GM23338 (cell line): ENCODE data around the gene DNAI1. TPM values are rescaled to one million over a fixed set of nuclear protein-coding genes. Genes with fewer than 3 reads are reported as not detected.

ENCODE experiments used
- ATAC-seq: fragments of 200-7000 bp; cut with Tn5 transposase; 3 replicates; pipeline ENCODE4 v1.9.1; 2020
- DNase-seq: peaks from one replicate; pipeline ENCODE4 v3.0.0-alpha.2; 2015; ENCODE audit warnings: low spot score
- H2AFZ ChIP-seq: fragments of 200-600 bp; sonication (generic); 2 replicates; pipeline ENCODE4 v1.8.0; 2016; ENCODE audit warnings: antibody characterized with exemption, mild to moderate bottlenecking, moderate library complexity
- H3F3A ChIP-seq: fragments of 200-600 bp; sonication (generic); replicated peaks from 2 replicates; pipeline ENCODE4 v1.8.0; 2017; ENCODE audit warnings: antibody characterized with exemption, mixed run types, low read depth
- H3K27ac ChIP-seq: fragments of 200-600 bp; sonication (generic); 2 replicates; pipeline ENCODE4 v1.6.1; 2016; ENCODE audit warnings: low read depth
- H3K27me3 ChIP-seq: fragments of 200-600 bp; sonication (generic); 2 replicates; pipeline ENCODE4 v1.8.0; 2016; ENCODE audit warnings: mild to moderate bottlenecking, mixed run types, moderate library complexity; ENCODE audit not compliant: insufficient read depth
- H3K36me3 ChIP-seq: fragments of 200-600 bp; sonication (generic); 2 replicates; pipeline ENCODE4 v1.8.0; 2016; ENCODE audit warnings: mild to moderate bottlenecking; ENCODE audit not compliant: insufficient read depth
- H3K4me1 ChIP-seq: fragments of 200-600 bp; sonication (generic); 2 replicates; pipeline ENCODE4 v1.8.0; 2016; ENCODE audit warnings: mild to moderate bottlenecking, moderate library complexity; ENCODE audit not compliant: insufficient read depth
- H3K4me2 ChIP-seq: fragments of 200-600 bp; sonication (generic); 2 replicates; pipeline ENCODE4 v1.7.1; 2017; ENCODE audit warnings: mixed run types
- H3K4me3 ChIP-seq: fragments of 200-600 bp; sonication (generic); 2 replicates; pipeline ENCODE4 v1.6.1; 2016; ENCODE audit warnings: mixed run types
- H3K79me2 ChIP-seq: fragments of 200-600 bp; sonication (generic); replicated peaks from 2 replicates; pipeline ENCODE4 v1.8.0; 2017; ENCODE audit warnings: mild to moderate bottlenecking; ENCODE audit not compliant: insufficient read depth
- H3K9me2 ChIP-seq: fragments of 200-600 bp; sonication (generic); 2 replicates; pipeline ENCODE4 v1.8.0; 2017; ENCODE audit not compliant: insufficient read depth
- H4K20me1 ChIP-seq: fragments of 200-600 bp; sonication (generic); replicated peaks from 2 replicates; pipeline ENCODE4 v1.8.0; 2017; ENCODE audit warnings: mild to moderate bottlenecking; ENCODE audit not compliant: insufficient read depth
- H3K27ac Mint-ChIP-seq: 2 replicates; pipeline ENCODE4 v1.8.0; 2020; ENCODE audit warnings: inconsistent platforms, mild to moderate bottlenecking, moderate library complexity, mixed read lengths
- H3K27me3 Mint-ChIP-seq: 3 replicates; pipeline ENCODE4 v1.8.0; 2022; ENCODE audit warnings: low read depth, mild to moderate bottlenecking, moderate library complexity, mixed read lengths, inconsistent platforms; ENCODE audit not compliant: insufficient read depth, poor library complexity
- H3K36me3 Mint-ChIP-seq: 3 replicates; pipeline ENCODE4 v1.8.0; 2021; ENCODE audit warnings: low read depth, mild to moderate bottlenecking, inconsistent platforms, moderate library complexity, mixed read lengths
- H3K4me1 Mint-ChIP-seq: 3 replicates; pipeline ENCODE4 v1.8.0; 2020; ENCODE audit warnings: mild to moderate bottlenecking, inconsistent platforms, mixed read lengths
- H3K4me3 Mint-ChIP-seq: 3 replicates; pipeline ENCODE4 v1.8.0; 2021; ENCODE audit warnings: moderate library complexity, mild to moderate bottlenecking, inconsistent platforms, mixed read lengths
- H3K9me3 Mint-ChIP-seq: 3 replicates; pipeline ENCODE4 v1.8.0; 2020; ENCODE audit warnings: moderate library complexity, mild to moderate bottlenecking, inconsistent platforms, mixed read lengths
- CREB1 ChIP-seq: fragments of 250-450 bp; sonication (Bioruptor Pico); IDR thresholded peaks from 2 replicates; pipeline ENCODE4 v1.5.0; 2020; ENCODE audit warnings: low read depth, mild to moderate bottlenecking, moderate library complexity
- EZH2 ChIP-seq: fragments of 200-600 bp; sonication (generic); IDR thresholded peaks from one replicate; pipeline ENCODE4 v1.8.0; 2017; ENCODE audit warnings: antibody characterized with exemption, mild to moderate bottlenecking, low read depth; ENCODE audit not compliant: unreplicated experiment
- EZH2phosphoT487 ChIP-seq: fragments of 200-600 bp; sonication (generic); IDR thresholded peaks from one replicate; pipeline ENCODE4 v1.8.1; 2018; ENCODE audit warnings: antibody characterized with exemption; ENCODE audit not compliant: unreplicated experiment
- JUNB ChIP-seq: IDR thresholded peaks from one replicate; pipeline ENCODE4 v1.6.1; 2016; ENCODE audit warnings: antibody characterized with exemption; ENCODE audit not compliant: unreplicated experiment
- NANOG ChIP-seq: IDR thresholded peaks from 2 replicates; pipeline ENCODE4 v1.6.1; 2016; ENCODE audit warnings: antibody characterized with exemption, borderline replicate concordance
- POLR2AphosphoS5 ChIP-seq: IDR thresholded peaks from 2 replicates; pipeline ENCODE4 v1.6.1; 2016; ENCODE audit warnings: antibody characterized with exemption, low read depth
- STAT1 ChIP-seq: IDR thresholded peaks from one replicate; pipeline ENCODE4 v1.6.1; 2016; ENCODE audit warnings: antibody characterized with exemption; ENCODE audit not compliant: unreplicated experiment
- ZNF114 ChIP-seq: fragments of 250-450 bp; sonication (Bioruptor Pico); IDR thresholded peaks from 2 replicates; pipeline ENCODE4 v1.5.0; 2020; ENCODE audit warnings: mild to moderate bottlenecking, moderate library complexity
- ZNF331 ChIP-seq: fragments of 250-450 bp; sonication (Bioruptor Pico); IDR thresholded peaks from 2 replicates; pipeline ENCODE4 v1.5.0; 2020; ENCODE audit warnings: low read depth, mild to moderate bottlenecking, moderate library complexity
- polyA plus RNA-seq: library from polyadenylated mRNA; unstranded; fragments of >200 nt; fragmentation: Nextera tagmentation; extraction: Ambion mirVana; gene quantifications from 2 replicates; pipeline ENCODE4 v1.2.1, GENCODE V29; 2016
- total RNA-seq: library from RNA; depleted of rRNA; stranded (reverse); fragments of >200 nt; shearing (Covaris generic); gene quantifications from 2 replicates; pipeline ENCODE4 v1.2.3, GENCODE V29; 2014
- TF ChIP-seq, protein P1 (sequence below): fragments of 250-450 bp; sonication (Bioruptor Pico); IDR thresholded peaks from 2 replicates; pipeline ENCODE4 v1.5.0; 2020; ENCODE audit warnings: mild to moderate bottlenecking, moderate library complexity
- TF ChIP-seq, protein P2 (sequence below), 2 experiments: fragments of 200-600 bp in 1 of 2; sonication (generic) in 1 of 2; conservative IDR thresholded peaks; 2 replicates each; pipeline versions ENCODE4 v1.5.1 to v1.6.1; 2016 to 2017; ENCODE audit warnings: antibody characterized with exemption in 2 of 2, low read depth in 2 of 2, mild to moderate bottlenecking in 2 of 2, moderate library complexity in 1 of 2
- TF ChIP-seq, protein P3 (sequence below): IDR thresholded peaks from 2 replicates; pipeline ENCODE4 v1.6.1; 2016; ENCODE audit warnings: antibody characterized with exemption

The DNAI1 gene
- total and polyA plus RNA-seq, 2 experiments from 2014 or later, result 1.0 to 1.1 TPM

DNA sequence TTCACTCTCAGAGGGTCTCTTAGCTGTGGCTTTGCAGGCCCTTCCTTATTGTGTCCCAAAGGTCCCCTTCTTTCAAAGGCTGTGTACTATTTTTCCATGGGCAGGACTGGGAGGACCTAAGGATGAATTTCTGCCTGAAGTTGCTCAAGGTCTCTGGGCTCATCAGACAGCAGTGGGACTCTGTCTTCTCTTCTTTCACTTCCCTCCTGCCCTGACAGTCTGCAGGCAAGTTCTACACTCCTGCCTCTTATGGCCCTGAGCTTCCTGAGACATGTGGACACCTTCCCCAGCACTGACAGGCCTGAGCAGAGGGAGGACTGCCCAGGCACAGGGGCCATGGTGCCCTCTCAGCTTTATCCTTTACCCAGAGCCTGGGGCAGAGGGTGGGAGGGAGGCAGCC, 49.4 kb downstream of the DNAI1 start (continued):
- TF ChIP-seq, protein P1, sequence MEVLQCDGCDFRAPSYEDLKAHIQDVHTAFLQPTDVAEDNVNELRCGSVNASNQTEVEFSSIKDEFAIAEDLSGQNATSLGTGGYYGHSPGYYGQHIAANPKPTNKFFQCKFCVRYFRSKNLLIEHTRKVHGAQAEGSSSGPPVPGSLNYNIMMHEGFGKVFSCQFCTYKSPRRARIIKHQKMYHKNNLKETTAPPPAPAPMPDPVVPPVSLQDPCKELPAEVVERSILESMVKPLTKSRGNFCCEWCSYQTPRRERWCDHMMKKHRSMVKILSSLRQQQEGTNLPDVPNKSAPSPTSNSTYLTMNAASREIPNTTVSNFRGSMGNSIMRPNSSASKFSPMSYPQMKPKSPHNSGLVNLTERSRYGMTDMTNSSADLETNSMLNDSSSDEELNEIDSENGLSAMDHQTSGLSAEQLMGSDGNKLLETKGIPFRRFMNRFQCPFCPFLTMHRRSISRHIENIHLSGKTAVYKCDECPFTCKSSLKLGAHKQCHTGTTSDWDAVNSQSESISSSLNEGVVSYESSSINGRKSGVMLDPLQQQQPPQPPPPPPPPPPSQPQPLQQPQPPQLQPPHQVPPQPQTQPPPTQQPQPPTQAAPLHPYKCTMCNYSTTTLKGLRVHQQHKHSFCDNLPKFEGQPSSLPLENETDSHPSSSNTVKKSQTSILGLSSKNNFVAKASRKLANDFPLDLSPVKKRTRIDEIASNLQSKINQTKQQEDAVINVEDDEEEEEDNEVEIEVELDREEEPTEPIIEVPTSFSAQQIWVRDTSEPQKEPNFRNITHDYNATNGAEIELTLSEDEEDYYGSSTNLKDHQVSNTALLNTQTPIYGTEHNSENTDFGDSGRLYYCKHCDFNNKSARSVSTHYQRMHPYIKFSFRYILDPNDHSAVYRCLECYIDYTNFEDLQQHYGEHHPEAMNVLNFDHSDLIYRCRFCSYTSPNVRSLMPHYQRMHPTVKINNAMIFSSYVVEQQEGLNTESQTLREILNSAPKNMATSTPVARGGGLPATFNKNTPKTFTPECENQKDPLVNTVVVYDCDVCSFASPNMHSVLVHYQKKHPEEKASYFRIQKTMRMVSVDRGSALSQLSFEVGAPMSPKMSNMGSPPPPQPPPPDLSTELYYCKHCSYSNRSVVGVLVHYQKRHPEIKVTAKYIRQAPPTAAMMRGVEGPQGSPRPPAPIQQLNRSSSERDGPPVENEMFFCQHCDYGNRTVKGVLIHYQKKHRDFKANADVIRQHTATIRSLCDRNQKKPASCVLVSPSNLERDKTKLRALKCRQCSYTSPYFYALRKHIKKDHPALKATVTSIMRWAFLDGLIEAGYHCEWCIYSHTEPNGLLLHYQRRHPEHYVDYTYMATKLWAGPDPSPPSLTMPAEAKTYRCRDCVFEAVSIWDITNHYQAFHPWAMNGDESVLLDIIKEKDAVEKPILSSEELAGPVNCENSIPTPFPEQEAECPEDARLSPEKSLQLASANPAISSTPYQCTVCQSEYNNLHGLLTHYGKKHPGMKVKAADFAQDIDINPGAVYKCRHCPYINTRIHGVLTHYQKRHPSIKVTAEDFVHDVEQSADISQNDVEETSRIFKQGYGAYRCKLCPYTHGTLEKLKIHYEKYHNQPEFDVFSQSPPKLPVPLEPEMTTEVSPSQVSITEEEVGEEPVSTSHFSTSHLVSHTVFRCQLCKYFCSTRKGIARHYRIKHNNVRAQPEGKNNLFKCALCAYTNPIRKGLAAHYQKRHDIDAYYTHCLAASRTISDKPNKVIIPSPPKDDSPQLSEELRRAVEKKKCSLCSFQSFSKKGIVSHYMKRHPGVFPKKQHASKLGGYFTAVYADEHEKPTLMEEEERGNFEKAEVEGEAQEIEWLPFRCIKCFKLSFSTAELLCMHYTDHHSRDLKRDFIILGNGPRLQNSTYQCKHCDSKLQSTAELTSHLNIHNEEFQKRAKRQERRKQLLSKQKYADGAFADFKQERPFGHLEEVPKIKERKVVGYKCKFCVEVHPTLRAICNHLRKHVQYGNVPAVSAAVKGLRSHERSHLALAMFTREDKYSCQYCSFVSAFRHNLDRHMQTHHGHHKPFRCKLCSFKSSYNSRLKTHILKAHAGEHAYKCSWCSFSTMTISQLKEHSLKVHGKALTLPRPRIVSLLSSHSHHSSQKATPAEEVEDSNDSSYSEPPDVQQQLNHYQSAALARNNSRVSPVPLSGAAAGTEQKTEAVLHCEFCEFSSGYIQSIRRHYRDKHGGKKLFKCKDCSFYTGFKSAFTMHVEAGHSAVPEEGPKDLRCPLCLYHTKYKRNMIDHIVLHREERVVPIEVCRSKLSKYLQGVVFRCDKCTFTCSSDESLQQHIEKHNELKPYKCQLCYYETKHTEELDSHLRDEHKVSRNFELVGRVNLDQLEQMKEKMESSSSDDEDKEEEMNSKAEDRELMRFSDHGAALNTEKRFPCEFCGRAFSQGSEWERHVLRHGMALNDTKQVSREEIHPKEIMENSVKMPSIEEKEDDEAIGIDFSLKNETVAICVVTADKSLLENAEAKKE, result no peak
- no peak for TF ChIP-seq ZNF114
- no peak for TF ChIP-seq STAT1

DNA sequence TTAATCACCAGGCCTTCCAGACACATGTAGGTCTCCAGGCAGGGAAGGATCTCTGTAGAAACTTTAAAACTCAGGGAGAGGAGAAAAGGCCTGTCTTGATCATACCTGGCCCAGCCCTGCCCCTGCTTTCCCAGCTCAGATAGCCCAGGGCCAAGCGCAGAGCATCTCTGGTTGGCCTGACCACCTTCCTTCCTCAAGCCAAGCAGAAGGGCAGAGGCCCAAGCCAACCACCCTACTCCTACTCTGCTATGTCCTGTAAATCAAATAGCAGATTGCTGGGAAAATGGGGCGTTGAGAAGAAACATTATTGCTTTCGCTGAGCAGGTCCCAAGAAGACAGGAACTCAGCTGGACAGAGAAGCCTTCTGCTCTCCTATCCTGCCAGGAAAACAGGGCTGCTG, 49.9 kb downstream of the DNAI1 start:
- Histone ChIP-seq H3K27me3 (no peaks in the 10 kb centered on the region), H3K4me3 (no peak overlapping the region), H3K79me2 (no peaks in the 10 kb centered on the region), H4K20me1 (no peaks in the 10 kb centered on the region), H3K27ac (no peak overlapping the region), H3F3A (no peaks in the 10 kb centered on the region; the same call in 1 of the 2 replicates), H3K4me1 (peaks cover 32% of the 10 kb centered on the region), H2AFZ (no peak overlapping the region), H3K4me2 (no peak overlapping the region), H3K36me3 (no peaks in the 10 kb centered on the region), H3K9me2 (0 out of 2 replicates have a peak, but pooled peaks cover 4% of the 10 kb centered on the region)
- Mint-ChIP-seq H3K9me3 (no peaks in the 10 kb centered on the region; the same call in 2 of the 3 replicates), H3K27ac (no peak overlapping the region), H3K4me3 (no peak overlapping the region), H3K4me1 (peaks cover 43% of the 10 kb centered on the region), H3K27me3 (no peaks in the 10 kb centered on the region), H3K36me3 (no peaks in the 10 kb centered on the region)
- DNase-seq, result no peak
- no peak for ATAC-seq
- no peak for TF ChIP-seq CREB1 (CRISPR knock-in tag)

DNA sequence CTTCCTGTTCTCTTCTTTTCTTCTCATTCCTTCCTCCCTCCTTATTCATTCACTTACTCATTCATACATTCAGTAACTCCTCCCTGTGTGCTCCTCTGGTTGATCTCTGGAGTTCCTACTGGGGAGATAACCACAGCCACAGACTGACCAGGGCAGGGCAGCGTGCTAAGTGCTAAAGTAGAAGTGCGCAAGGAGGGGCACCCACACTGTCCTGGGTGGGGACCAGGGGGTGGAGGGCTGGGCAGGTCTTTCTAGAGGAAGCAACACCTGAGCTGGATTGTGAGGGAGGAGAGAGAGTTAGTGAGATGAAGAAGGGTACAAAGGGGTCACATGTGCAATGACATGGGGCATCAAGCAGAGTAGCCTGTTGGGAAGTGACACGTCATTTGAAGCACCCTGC, 50.3 kb downstream of the DNAI1 start:
- Histone ChIP-seq H3K4me2 (no peak overlapping the region), H4K20me1 (no peaks in the 10 kb centered on the region), H3K9me2 (0 out of 2 replicates have a peak, but pooled peaks cover 4% of the 10 kb centered on the region), H3K79me2 (no peaks in the 10 kb centered on the region), H2AFZ (no peak overlapping the region), H3K4me1 (peaks cover 37% of the 10 kb centered on the region), H3K27ac (no peak overlapping the region), H3K27me3 (no peaks in the 10 kb centered on the region), H3K36me3 (no peaks in the 10 kb centered on the region), H3K4me3 (no peak overlapping the region), H3F3A (no peaks in the 10 kb centered on the region; the same call in 1 of the 2 replicates)
- no peak for DNase-seq
- H3K4me1 Mint-ChIP-seq, result peaks cover 48% of the 10 kb centered on the region
- H3K9me3 Mint-ChIP-seq, result no peaks in the 10 kb centered on the region; the same call in 2 of the 3 replicates
- H3K4me3 Mint-ChIP-seq, result no peak overlapping the region
- no peaks in the 10 kb centered on the region for H3K36me3 Mint-ChIP-seq
- ATAC-seq, result no peak
- H3K27me3 Mint-ChIP-seq, result peaks cover 2% of the 10 kb centered on the region
- H3K27ac Mint-ChIP-seq, result no peak overlapping the region
- no peak for TF ChIP-seq STAT1
- TF ChIP-seq POLR2AphosphoS5, result no peak
- TF ChIP-seq, protein P2, sequence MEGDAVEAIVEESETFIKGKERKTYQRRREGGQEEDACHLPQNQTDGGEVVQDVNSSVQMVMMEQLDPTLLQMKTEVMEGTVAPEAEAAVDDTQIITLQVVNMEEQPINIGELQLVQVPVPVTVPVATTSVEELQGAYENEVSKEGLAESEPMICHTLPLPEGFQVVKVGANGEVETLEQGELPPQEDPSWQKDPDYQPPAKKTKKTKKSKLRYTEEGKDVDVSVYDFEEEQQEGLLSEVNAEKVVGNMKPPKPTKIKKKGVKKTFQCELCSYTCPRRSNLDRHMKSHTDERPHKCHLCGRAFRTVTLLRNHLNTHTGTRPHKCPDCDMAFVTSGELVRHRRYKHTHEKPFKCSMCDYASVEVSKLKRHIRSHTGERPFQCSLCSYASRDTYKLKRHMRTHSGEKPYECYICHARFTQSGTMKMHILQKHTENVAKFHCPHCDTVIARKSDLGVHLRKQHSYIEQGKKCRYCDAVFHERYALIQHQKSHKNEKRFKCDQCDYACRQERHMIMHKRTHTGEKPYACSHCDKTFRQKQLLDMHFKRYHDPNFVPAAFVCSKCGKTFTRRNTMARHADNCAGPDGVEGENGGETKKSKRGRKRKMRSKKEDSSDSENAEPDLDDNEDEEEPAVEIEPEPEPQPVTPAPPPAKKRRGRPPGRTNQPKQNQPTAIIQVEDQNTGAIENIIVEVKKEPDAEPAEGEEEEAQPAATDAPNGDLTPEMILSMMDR (conservative IDR thresholded peaks at IDR 0.05; ENCODE audit: low read depth in 2 of 2), result no peak
- TF ChIP-seq EZH2phosphoT487, result no peak
- TF ChIP-seq, protein P3, sequence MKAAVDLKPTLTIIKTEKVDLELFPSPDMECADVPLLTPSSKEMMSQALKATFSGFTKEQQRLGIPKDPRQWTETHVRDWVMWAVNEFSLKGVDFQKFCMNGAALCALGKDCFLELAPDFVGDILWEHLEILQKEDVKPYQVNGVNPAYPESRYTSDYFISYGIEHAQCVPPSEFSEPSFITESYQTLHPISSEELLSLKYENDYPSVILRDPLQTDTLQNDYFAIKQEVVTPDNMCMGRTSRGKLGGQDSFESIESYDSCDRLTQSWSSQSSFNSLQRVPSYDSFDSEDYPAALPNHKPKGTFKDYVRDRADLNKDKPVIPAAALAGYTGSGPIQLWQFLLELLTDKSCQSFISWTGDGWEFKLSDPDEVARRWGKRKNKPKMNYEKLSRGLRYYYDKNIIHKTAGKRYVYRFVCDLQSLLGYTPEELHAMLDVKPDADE, result no peak
- no peak for TF ChIP-seq JUNB
- TF ChIP-seq CREB1 (CRISPR knock-in tag), result no peak
- no peak for TF ChIP-seq NANOG
- TF ChIP-seq EZH2, result no peak
- no peak for TF ChIP-seq ZNF331 (CRISPR knock-in tag)
- no peak for TF ChIP-seq ZNF114
